HEK293T (cell line): ENCODE data around the gene RPS3A.
"Not testable (repeated sequence)": the region's sequence is repeated elsewhere in the genome, so short reads cannot be mapped to it uniquely, and the experiment has no call there.

Source experiments
- CTCF ChIA-PET: fragments of 350-600 bp; formaldehyde crosslinking; extraction: SDS; loops from one replicate; lab custom pipeline; 2021; ENCODE audit warnings: antibody characterized with exemption, inconsistent platforms; lab: Yijun Ruan, JAX
- POLR2A ChIA-PET: fragments of 350-600 bp; formaldehyde crosslinking; extraction: SDS; loops from one replicate; lab custom pipeline; 2020; ENCODE audit warnings: antibody characterized with exemption, inconsistent platforms; lab: Yijun Ruan, JAX
- DNase-seq: peaks from one replicate; pipeline ENCODE4 v3.0.0; 2012; ENCODE audit warnings: mixed read lengths; ENCODE audit errors: extremely low spot score
- ARNT ChIP-seq: fragments of 450-650 bp; IDR thresholded peaks from 2 replicates; pipeline ENCODE4 v1.6.1; 2017; ENCODE audit warnings: mild to moderate bottlenecking
- BHLHE40 ChIP-seq: fragments of 450-650 bp; IDR thresholded peaks from 2 replicates; pipeline ENCODE4 v1.6.1; 2016; ENCODE audit warnings: mild to moderate bottlenecking, moderate library complexity, borderline replicate concordance
- CTBP1 ChIP-seq: fragments of 450-650 bp; IDR thresholded peaks from 2 replicates; pipeline ENCODE4 v1.6.1; 2016; ENCODE audit warnings: borderline replicate concordance
- ELF4 ChIP-seq: fragments of 450-650 bp; IDR thresholded peaks from 2 replicates; pipeline ENCODE4 v1.6.1; 2017; ENCODE audit warnings: antibody characterized with exemption
- FOXA1 ChIP-seq: fragments of 450-650 bp; IDR thresholded peaks from 2 replicates; pipeline ENCODE4 v1.6.1; 2016; ENCODE audit warnings: mild to moderate bottlenecking
- FOXK2 ChIP-seq: fragments of 450-650 bp; IDR thresholded peaks from 2 replicates; pipeline ENCODE4 v1.6.1; 2016; ENCODE audit warnings: mild to moderate bottlenecking
- FOXM1 ChIP-seq: fragments of 450-650 bp; IDR thresholded peaks from 2 replicates; pipeline ENCODE4 v1.6.1; 2017; ENCODE audit warnings: mild to moderate bottlenecking, borderline replicate concordance
- HDGF ChIP-seq: fragments of 450-650 bp; IDR thresholded peaks from 2 replicates; pipeline ENCODE4 v1.6.1; 2017; ENCODE audit warnings: antibody characterized with exemption, borderline replicate concordance
- L3MBTL2 ChIP-seq: fragments of 450-650 bp; conservative IDR thresholded peaks from 2 replicates; pipeline ENCODE4 v1.6.1; 2016; ENCODE audit warnings: mild to moderate bottlenecking
- LEF1 ChIP-seq: fragments of 450-650 bp; IDR thresholded peaks from 2 replicates; pipeline ENCODE4 v1.6.1; 2017; ENCODE audit warnings: mild to moderate bottlenecking, borderline replicate concordance
- NFRKB ChIP-seq: fragments of 450-650 bp; IDR thresholded peaks from 2 replicates; pipeline ENCODE4 v1.6.1; 2016; ENCODE audit warnings: mild to moderate bottlenecking, moderate library complexity
- SP1 ChIP-seq: fragments of 450-650 bp; IDR thresholded peaks from 2 replicates; pipeline ENCODE4 v1.6.1; 2017
- SUZ12 ChIP-seq: fragments of 450-650 bp; IDR thresholded peaks from 2 replicates; pipeline ENCODE4 v1.6.1; 2016; ENCODE audit warnings: mild to moderate bottlenecking
- TARDBP ChIP-seq: fragments of 450-650 bp; IDR thresholded peaks from 2 replicates; pipeline ENCODE4 v1.6.1; 2016
- ZNF384 ChIP-seq: fragments of 450-650 bp; IDR thresholded peaks from 2 replicates; pipeline ENCODE4 v1.6.1; 2016
- TF ChIP-seq, protein P1 (sequence below): fragments of 450-650 bp; IDR thresholded peaks from 2 replicates; pipeline ENCODE4 v1.6.1; 2016

The RPS3A gene

DNA sequence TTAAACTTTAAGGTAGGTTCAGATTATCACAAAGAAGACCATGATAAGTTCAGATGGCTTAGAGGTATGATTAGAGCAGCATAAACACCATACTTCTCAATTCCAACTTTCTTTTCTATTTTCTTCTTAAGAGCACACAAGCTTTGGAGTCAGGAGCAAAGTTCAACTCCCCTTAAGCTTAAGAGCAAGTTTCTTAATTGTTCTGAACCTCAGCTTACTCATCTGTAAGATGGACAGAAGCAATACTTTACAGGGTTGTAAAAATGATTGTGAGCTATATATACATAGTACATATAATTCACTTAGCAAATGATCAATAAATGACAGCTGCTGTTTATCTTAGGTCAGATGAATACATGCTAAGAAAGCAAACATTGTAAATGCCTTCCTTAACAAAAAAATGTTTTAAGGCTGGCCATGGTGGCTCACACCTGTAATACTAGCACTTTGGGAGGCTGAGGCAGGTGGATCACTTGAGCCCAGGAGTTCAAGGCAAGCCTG lies 25.0 kb upstream of the RPS3A start:
- no peak for DNase-seq
- ChIA-PET POLR2A (interaction anchor here (1.3 kb wide), 1 partner anchor 59 kb away, joined by 4 read pairs; the partner anchor contains the start of gene LRBA), CTCF (no interaction called here)
- TF ChIP-seq L3MBTL2 (no peak), FOXK2 (no peak), FOXA1 (no peak), SP1 (no peak), BHLHE40 (no peak), NFRKB (no peak), TARDBP (no peak), ELF4 (no peak)
- TF ChIP-seq, protein P1, sequence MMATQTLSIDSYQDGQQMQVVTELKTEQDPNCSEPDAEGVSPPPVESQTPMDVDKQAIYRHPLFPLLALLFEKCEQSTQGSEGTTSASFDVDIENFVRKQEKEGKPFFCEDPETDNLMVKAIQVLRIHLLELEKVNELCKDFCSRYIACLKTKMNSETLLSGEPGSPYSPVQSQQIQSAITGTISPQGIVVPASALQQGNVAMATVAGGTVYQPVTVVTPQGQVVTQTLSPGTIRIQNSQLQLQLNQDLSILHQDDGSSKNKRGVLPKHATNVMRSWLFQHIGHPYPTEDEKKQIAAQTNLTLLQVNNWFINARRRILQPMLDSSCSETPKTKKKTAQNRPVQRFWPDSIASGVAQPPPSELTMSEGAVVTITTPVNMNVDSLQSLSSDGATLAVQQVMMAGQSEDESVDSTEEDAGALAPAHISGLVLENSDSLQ, result no peak

DNA sequence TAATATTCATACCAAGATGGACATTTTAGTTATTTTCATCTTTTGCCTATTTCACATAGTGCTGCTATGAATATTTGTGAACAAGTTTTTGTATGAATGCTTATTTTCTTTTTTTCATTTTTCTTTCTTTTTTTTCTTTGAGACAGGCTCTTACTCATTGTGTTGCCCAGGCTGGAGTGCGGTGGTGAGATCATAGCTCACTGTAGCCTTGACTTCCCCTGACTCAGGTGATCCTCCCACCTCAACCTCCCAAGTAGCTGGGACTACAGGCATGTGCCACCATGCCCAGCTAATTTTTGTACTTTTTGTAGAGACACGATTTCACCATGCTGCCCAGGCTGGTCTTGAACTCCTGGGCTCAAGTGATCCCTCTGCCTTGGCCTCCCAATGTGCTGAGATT lies 21.4 kb upstream of the RPS3A start:
- CTCF ChIA-PET, POLR2A ChIA-PET, DNase-seq: not testable (repeated sequence)

DNA sequence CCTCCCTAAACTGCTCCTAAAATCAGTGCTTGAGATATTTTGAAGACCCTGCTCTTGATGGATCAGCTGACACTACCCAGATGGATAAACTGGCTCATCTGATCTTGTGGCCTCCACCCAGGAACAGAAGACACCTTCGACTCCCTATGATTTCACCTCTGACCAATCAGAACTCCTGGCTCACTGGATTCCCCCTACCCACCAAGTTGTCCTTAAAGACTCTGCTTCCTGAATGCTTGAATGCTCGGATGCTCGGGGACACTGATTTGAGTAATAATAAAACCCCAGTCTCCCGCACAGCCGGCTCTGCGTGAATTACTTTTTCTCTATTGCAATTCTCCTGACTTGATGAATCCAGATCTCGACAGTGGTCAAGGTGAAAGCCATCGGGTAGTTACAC lies 12.0 kb upstream of the RPS3A start:
- TF ChIP-seq, protein P1, result no peak
- TF ChIP-seq NFRKB, result no peak
- TF ChIP-seq BHLHE40, result no peak
- no peak for TF ChIP-seq ZNF384
- no peak for TF ChIP-seq FOXM1
- TF ChIP-seq ELF4, result no peak
- TF ChIP-seq LEF1, result no peak
- no peak for TF ChIP-seq L3MBTL2
- TF ChIP-seq ARNT, result no peak
- TF ChIP-seq SUZ12, result no peak
- TF ChIP-seq TARDBP, result no peak
- no peak for TF ChIP-seq FOXK2
- TF ChIP-seq FOXA1, result no peak
- TF ChIP-seq CTBP1, result no peak
- no peak for TF ChIP-seq SP1
- no peak for TF ChIP-seq HDGF
- CTCF ChIA-PET, result interaction anchor here (0.7 kb wide), 1 partner anchor 8 kb away, joined by 3 read pairs; no protein-coding TSS in a partner anchor
- DNase-seq, result no peak
- POLR2A ChIA-PET, result no interaction called here

DNA sequence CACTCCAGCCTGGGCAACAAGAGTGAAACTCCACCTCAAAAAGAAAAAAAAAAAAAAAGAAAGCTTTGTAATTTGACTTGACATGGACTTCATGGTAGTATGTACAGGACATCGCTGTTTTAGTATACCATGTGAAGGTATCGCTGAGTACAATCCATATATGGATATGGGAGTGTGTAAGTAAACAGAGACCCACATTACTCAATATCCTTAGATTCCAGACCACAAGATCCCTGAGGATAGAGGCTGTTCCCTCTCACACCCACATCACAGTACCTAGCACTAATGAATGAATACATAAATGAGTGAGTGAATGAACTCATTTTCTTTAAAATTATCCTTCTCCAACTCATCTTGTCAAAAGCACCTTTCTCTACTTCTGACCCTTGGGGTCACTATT lies 8.4 kb upstream of the RPS3A start:
- no peak for TF ChIP-seq TARDBP
- no peak for TF ChIP-seq HDGF
- no peak for TF ChIP-seq BHLHE40
- TF ChIP-seq LEF1, result no peak
- no peak for TF ChIP-seq NFRKB
- no peak for TF ChIP-seq FOXM1
- no peak for TF ChIP-seq L3MBTL2
- TF ChIP-seq ELF4, result no peak
- no peak for TF ChIP-seq FOXK2
- no peak for TF ChIP-seq SUZ12
- TF ChIP-seq, protein P1, result no peak
- no peak for TF ChIP-seq ARNT
- no peak for TF ChIP-seq SP1
- no peak for TF ChIP-seq ZNF384
- no peak for TF ChIP-seq CTBP1
- TF ChIP-seq FOXA1, result no peak
- ChIA-PET POLR2A (no interaction called here), CTCF (interaction anchor here (1.2 kb wide), 1 partner anchor 8 kb away, joined by 5 read pairs; no protein-coding TSS in a partner anchor)
- no peak for DNase-seq

DNA sequence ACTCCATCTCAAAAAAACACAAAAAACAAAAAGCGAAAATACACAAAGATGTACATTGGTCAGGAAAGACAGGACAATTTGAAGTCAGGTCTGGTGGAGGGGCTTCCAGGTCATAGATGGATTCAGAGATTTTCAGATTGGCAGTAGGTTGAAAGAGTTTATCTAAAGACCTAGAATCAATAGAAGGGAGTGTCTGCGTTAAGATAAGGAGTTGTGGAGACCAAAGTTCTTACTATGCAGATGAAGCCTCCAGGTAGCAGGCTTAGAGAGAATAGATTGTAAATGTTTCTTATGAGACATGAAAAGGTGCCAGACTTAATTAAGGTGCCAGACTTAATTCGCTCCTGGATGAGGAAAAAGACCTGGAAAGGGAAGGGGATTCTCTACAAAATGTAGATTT lies 6.9 kb upstream of the RPS3A start:
- DNase-seq, result no peak
- TF ChIP-seq ZNF384 (no peak), SP1 (no peak), FOXK2 (no peak)
- TF ChIP-seq, protein P1, result no peak
- CTCF ChIA-PET, result interaction anchor here (0.6 kb wide), 1 partner anchor 279 kb away, joined by 3 read pairs; no protein-coding TSS in a partner anchor
- POLR2A ChIA-PET, result no interaction called here

DNA sequence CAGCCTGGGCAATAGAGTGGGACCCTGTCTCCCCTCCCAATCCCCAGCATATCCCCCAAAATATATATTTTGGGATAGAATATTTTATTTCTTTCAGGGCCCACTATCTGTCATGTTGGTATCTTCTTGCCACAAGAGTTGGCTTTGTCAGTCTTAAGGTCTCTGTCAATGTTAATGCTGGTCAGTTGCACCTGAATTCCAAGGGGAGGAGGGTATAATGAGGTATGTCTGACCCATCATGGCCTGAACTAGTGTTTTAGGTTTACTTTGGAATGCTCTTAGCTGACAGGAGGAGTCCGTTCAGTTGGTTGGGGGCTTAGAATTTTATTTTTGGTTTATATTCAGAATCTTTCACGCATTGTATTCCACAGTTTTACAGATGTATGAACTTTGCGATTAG lies 6.2 kb upstream of the RPS3A start:
- ChIA-PET POLR2A (no interaction called here), CTCF (no interaction called here)
- TF ChIP-seq NFRKB, result no peak
- TF ChIP-seq FOXM1, result no peak
- TF ChIP-seq L3MBTL2, result no peak
- TF ChIP-seq FOXA1, result no peak
- TF ChIP-seq ELF4, result no peak
- TF ChIP-seq SP1, result no peak
- TF ChIP-seq FOXK2, result no peak
- no peak for TF ChIP-seq BHLHE40
- no peak for TF ChIP-seq SUZ12
- TF ChIP-seq CTBP1, result no peak
- TF ChIP-seq ARNT, result no peak
- TF ChIP-seq ZNF384, result no peak
- TF ChIP-seq HDGF, result no peak
- no peak for DNase-seq
